SH-SY5Y (cell line): ENCODE results near the gene VTI1A.

Experiments used
- GATA2 ChIP-seq: IDR thresholded peaks from 2 replicates; pipeline ENCODE4 v1.6.1; 2011; ENCODE audit warnings: mild to moderate bottlenecking, low read depth, low read length
- GATA3 ChIP-seq: IDR thresholded peaks from 2 replicates; pipeline ENCODE4 v1.6.1; 2011; ENCODE audit warnings: low read depth, mild to moderate bottlenecking, low read length, moderate library complexity

- TF ChIP-seq GATA2 (no peak), GATA3 (no peak)
Measured at GRCh38 chr10:112821038-112821437, 374.0 kb downstream of the VTI1A start.
